Measurements from ENCODE around the gene IL31.
"Not testable (repeated sequence)": the region's sequence is repeated elsewhere in the genome, so short reads cannot be mapped to it uniquely, and the experiment has no call there.

The IL31 gene

DNA sequence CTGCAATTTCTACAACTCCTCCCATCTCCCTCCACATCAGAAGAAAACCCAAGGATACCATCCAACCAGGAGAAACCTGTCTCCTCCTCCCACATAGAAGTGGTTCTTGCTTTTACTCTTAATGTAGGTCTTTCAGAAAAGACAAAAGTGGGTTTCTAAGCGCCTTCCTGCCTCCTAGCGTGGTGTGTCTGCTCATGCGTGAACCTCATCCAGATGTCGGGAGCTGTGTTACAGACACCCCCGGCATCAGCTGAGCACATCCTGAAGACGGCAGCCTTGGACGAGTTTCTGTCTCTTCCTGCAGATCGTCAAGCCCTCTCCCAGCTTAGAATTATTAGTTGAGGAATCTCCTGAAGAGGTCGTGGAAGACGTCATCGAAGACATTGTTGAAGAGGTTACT is 18.4 kb upstream of the IL31 start:
- no peak for DNase-seq (ENCODE audit: low read depth)

DNA sequence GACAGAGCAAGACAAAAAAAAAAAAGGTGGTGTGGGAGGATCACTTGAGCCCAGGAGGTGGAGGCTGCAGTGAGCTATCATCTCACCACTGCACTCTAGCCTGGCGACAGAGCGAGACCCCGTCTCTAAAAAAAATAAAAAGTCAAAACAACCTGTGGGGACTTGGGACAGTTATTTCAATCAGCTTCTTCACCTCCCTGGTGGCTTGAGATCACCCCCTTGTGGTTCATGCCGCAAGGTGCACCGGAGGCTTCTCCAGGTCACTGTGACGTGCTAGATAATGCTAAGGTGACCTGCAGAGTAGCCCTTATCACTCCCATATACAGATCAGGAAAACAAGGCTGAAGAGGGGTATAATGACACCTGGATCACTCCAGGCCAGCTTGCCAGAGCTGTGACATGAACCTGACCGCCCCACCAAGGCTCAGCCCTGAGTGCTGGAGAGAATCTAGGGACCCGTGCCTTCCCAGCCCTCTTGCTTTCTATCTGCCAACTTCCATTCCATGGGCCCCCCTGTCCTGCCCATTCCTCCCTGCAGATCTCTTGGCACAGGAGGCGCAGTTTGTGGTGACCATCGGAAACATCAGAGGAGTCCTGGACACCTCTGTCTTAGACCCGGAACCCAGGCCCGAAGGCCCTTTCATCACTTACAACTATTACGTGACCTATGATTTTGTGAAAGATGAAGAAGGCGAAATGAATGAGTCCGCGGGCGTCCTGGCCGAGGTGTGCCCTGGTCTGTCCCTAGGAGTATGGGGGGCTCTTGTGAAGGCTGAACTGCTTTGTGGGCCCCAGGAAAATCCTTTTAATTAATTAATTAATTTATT is 17.0 kb upstream of the IL31 start:
- no peak for DNase-seq (ENCODE audit: low read depth)

DNA sequence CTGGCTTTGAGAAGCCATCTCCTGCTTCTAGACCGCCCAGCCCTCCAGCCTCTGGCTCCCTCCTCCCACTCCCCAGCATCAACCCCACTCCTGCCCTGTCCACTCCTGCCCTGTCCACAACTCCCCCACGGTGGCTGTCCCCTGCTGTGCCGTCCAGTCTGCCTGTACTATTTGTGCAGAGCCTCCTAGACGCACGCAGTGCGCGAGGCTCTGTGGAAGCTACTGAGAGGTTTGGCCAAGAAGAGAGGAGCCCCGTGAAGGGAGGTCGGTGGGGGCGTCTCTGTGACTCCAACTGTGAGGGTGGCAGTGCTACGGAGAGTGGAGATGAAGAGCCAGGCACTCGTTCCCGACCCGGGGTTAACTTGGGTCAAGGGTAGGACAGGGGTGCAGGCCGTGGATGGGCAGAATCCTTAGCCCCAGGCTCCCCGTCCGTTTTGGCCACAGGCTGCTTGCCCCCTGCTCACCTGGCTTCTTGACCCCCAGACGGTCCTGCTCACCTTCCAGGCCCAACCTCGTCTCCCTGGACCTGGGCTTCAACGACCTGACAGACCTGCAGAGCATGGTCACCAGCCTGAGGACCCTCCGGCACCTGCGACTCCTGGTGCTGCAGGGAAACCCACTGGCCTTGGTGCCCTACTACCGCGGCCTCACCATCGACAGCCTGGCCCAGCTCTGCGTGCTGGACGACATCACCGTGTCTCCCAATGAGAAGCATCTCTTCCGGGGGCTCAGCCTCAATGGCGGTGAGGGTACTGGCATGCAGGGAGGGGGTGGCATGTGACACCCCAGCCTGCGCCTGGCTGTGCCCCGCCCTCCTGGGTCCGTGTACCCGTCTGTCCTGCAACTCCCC is 15.8 kb upstream of the IL31 start:
- no peak for DNase-seq (ENCODE audit: low read depth)

DNA sequence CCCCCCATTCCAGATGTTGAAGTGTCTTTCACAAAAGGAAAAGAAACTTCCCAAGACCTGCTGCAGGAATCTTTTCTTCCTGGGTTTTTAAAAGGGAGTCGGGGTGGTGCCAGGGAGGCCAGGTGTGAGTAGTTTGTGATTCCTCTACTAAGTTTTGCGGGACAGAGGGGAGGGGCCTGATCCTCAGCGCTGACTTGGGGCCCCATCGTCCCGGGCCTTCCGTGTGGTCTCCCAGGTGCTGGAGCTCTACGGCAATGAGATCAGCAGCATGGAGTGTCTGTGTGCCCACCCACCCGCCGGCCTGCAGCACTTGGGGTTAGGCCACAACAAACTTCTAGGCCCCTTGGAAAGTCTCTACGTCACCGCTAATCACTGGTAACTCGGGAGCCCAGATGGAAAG is 13.4 kb upstream of the IL31 start:
- DNase-seq (ENCODE audit: low read depth), result no peak

DNA sequence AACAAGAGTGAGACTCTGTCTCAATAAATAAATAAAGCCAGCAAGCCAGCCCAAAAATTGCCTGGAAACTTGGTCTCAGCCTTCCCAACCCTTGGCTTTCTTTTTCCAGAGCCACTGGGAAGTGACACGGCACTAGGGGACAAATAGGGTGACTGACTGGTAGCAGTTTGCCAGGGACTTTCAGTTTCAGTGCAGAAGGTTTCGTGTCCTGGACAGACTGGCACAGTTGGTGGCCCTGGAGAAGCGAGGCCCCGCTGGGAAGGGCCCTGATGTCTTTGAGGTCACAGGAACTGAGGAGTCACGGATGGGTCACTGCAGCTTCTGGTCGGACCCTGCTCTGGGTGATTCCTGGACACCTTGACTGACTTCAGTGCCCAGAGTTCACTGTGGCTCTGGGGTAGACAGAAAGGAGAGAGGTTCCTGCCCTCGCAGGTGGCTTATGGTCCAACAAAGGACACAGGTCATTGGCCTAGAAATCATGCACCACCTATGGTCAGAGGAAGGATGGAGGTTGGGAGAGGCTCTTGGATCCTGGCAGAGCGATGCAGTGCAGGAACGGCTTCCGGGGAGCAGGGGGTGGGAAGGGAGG is 11.6 kb upstream of the IL31 start:
- no peak for DNase-seq (ENCODE audit: low read depth)

DNA sequence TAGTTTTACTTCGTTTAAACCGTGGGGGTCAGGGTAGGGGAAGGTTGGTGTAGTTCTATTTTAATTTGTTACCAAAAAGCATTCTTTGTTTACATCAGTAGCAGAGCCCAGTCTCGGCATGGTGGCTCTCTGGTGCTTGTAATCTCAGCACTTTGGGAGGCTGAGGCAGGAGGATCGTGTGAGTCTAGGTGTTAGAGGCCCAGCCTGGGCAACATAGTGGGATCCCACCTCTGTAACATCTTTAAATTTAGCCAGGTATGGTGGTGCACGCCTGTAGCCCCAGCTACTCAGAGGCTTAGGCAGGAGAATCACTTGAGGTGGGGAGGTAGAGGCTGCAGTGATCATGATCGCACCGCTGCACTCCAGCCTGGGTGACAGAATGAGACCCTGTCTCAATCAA is 11.1 kb upstream of the IL31 start:
- DNase-seq (ENCODE audit: low read depth), result no peak

DNA sequence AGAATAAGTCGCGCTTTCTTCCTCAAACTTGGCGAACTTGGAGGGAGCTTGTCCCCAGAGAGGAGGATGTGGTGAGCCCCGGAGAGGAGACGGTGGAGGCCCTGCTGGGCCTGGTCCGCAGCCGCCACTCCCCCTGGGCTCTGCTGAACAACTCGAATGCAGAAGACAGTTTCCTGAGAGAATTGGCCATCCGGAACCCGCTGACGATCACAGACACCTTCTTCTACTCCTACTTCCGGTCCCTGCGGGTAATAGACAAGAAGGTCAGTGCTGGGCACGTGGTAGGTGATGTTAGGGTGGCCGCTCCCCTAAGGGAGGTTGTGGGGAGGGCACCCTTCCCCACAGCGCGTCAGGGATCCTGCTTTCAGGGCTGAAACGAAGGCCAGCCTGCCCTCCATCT is 10.5 kb upstream of the IL31 start:
- no peak for DNase-seq (ENCODE audit: low read depth)

DNA sequence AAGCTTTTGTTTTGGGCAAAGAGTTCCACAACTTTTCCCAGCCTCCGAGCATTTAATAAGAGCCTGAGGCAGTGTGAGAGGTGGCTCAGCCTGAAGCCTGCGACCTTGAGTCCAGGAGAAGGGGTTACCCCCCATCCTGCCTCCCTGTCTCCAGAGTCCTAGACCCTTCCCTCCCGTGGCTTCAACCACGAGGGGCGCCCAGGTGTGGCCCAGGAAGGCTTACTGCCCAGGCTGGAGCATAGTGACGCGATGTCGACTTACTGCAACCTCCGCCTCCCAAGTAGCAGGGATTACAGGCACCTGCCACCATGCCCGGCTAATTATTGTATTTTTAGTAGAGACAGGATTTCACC is 9.5 kb upstream of the IL31 start:
- DNase-seq (ENCODE audit: low read depth), result no peak

DNA sequence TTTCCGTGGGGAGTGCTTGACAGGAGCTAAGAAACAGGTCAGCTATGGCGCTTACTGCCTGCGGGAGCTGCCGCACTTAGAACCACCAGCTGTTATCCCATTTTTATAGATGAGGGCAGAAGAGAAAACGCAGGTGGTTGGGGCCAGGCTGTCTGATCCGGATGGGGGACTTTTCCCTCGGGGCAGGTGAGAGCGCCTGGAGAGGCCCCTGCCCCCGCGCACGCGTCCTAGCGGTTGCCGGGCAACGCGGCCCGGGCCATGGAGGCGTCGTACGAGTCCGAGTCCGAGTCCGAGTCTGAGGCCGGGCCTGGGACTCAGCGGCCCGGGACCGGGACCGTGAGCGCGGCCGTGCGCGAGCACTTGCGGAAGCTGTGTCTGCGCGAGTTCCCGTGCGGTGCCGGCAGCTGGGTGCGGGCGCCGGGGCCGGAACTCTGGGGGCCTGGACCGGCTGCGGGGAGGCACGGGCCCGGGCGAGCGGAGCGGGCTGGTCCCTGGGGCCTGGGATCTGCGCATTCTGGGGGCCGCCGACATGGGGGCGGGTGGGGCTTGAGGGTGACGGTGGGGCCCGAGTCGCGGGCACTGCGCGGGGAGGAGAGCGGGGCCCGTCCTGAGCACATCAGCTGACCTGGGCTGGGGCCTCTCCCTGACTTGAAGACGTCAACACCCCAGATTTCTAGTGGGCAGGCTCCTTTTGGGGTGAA is 9.0 kb upstream of the IL31 start, which contains the start of gene LRRC43:
Gene LRRC43, plus strand, starts transcription at position 237 of the 701 bp plus-strand sequence. Its CDS starts 22 bp downstream, at position 259.
- DNase-seq (ENCODE audit: low read depth), result no peak

DNA sequence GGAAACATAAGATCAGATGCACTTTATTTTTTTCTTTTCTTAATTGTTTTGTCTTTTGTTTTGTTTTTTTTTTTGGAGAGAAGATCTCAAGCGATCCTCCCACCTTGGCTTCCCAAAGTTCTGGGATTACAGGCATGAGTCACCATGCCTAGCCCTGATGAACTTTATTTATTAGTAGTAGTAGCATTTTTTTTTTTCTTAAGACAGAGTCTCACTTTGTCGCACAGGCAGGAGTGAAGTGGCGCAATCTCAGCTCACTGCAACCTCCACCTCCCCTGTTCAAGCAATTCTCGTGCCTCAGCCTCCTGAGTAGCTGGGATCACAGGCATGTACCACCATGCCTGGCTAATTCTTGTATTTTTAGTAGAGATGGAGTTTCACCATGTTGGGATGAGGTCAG is 2.5 kb upstream of the IL31 start:
- not testable (repeated sequence) for DNase-seq (ENCODE audit: low read depth)

DNA sequence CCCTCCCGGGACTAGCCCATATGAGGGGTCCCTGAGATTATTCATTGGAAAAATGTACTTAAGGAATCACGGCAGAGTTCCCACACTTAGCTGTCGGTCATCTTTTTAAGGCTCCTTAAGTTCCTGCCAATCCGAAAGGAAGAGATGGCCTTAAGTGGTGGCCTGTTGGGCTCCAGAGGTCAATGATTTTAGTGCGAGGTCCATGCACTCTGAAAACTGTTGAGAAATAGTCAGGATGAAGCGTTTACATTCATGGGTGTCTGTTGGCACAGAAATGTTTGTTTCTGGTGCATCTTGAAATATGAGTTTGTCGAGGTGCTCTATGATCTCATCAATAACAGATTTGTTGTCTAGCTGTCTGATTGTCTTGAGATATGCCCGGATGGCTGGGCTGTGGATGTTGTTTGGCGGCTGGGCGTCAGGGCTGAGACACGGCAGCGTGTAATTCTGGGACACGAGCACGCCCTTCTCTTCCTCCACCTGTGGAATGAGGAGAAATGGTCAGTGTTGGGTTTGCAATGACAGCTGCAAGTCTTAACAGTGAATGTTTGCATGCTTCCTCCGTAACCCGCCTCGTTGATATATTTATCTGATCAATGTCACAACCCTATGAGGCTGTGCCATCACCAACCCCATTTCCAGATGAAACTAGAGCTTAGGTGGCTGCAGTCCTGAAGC is 1.6 kb downstream of the IL31 start:
- DNase-seq (ENCODE audit: low read depth), result no peak

DNA sequence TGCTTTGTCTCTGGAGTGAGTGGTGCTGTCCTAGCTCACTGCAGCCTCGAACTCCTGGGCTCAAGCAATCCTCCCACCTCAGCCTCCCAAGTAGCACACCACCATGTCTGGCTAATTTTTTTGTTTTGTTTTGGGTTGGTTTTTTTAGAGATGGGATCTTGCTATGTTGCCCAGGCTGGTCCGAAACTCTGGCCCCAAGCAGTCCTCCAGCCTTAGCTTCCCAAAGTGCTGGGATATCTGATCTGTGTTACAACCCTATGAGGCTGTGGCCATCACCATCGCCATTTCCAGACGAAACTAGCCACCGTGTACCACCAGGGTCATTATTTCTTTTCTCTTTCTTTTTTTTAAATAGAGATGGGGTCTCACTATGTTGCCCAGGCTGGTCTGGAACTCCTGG is 2.6 kb downstream of the IL31 start:
- DNase-seq (ENCODE audit: low read depth), result no peak

DNA sequence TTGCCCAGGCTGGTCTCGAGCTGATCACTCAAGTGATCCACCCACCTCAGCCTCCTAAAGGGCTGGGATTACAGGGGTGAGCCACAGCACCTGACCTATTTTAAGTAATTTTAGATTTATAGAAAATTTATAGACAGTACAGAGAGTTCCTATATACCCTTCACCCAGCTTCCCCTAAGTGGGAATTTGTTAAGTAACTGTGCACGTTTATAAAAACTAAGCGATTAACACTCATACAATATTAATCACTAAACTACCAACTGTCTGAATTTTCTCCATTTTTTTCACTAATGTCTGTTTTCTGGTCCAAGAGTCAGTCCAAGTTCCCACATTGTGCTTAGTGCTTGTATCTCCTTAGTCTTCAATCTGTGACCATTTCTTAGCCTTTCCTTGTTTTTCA is 5.5 kb downstream of the IL31 start:
- DNase-seq (ENCODE audit: low read depth), result no peak

DNA sequence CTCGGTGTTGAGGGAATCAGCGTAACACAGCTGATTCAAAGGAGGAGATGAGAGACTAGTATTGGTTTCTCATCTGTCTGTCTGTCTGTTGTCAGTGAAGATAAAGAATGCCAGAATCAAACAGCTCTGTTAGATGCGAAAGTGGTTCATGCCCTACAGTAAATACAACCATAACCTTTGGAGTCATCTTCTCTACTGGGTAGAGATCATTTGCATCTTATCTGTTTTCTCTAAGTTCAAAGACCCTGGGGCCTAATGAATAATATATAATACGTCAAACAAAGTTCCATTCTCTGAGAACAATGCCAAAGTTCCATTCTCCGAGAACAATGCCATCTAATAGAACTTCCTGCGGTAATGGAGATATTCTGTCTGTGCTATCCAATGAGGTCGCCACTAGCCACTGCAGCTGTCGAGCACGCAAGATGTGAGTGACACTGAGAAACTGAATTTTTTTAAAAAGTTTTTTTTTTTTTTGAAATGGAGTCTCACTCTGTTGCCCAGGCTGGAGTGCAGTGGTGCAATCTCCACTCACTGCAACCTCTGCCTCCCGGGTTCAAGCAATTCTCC is 6.6 kb downstream of the IL31 start:
- no peak for DNase-seq (ENCODE audit: low read depth)

DNA sequence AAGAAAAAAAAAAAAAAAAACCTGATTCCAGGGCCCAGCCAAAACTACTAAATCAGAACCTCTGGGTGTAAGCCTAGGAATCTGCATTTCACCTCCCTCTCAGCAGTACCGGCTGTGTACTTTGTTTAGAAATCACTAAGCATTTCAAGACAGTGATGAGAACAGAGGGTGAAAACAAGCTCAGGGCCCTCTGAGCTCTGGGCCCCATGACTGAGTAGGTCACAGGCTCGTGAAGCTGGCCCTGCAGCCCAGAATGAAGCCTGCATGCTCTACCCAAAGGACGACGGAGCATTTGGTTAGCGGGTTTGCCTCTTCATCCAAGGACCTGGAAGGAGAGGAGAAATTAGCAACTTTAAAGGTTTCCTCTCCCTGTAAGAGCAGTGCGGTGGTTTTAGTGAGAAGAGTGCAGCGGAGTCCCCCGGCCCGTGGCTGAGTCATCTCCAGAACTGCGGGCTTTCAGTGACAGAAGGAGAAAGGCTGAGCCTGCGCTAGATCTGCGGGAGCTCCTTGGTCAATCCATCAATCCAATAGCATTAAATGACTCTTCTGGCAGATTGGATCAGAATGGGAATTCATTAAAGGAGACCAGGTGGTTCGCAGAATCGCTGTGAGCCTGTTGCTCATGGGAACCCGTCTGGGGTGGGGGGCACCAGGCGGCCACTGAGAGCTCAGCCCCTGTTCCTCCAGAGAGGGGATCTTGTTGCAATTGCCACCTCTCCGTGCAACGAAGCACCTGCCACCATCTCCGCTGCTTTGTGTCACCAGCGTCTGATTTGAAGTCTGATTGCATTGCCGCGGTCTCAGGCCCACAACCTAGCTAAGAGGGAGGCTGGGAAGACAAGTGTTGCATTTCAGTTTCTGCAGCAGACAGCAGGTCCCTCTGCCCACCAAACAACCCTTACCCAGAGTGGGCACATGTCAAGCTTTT is 7.3 kb downstream of the IL31 start:
- DNase-seq (ENCODE audit: low read depth), result no peak

DNA sequence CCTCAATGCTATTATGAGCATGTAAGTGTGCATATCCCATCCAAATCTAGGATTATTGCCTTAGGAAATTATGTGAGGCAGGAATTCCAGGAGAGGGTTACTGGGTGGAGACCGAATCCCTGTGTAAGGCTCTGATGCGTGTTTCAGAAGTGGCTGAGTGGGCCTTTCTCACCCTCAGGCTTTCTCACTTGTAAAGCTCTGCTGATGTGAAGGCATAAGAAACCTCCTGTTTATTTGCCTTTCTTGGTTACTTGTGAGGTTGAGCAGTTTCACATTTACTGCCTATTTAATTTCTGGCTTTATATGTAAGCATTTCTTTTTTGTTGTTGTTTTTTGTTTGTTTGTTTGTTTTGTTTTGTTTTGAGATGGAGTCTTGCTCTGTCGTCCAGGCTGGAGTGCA is 11.0 kb downstream of the IL31 start:
- DNase-seq (ENCODE audit: low read depth), result no peak

DNA sequence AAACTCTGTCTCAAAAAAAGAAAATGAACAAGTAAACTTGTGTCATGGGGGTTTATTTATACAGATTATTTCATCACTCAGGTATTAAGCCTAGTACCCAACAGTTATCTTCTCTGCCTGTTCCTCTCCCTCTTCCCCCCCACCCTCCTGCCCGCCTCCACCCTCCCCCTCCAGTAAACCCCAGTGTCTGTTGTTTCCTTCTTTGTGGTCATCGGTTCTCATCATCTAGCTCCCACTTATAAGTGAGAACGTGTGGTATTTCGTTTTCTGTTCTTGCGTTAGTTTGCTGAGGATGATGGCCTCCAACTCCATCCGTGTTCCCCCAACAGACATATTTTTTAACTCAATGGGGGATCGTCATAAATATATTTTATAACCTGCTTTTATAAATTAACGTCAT is 12.3 kb downstream of the IL31 start:
- no peak for DNase-seq (ENCODE audit: low read depth)

DNA sequence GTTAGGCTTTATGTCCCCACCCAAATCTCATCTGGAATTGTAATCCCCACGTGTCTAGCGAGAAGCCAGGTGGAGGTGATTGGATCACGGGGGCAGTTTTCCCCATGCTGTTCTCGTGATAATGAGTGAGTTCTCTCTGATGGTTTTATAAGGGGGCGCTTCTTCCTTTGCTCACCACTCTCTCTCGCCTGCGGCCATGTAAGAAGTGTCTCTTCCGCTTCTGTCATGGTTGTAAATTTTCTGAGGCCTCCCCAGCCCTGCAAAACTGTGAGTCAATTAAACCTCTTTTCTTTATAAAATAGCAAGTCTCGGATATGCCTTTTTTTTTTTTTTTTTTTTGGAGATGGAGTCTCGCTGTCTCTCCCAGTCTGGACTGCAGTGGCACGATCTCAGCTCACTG is 13.3 kb downstream of the IL31 start:
- no peak for DNase-seq (ENCODE audit: low read depth)

DNA sequence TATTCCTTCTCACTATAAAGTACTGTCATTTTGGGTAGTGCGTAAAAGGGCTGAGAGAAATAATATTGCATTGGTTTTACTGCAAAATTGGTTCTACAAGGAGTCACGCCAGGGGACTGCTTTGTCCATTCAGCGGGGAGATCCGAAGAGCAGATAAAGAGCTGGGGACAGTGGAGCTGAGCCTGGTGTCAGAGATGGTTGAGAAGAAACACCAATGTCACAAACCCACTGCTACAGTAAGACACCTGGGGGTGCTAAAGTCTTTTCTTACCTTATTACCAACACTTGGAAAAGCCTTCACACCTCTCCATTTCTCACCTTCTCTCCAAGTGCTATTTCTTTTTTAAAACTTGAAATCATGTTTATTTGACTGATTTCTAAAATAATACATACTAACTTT is 14.1 kb downstream of the IL31 start:
- DNase-seq (ENCODE audit: low read depth), result no peak

DNA sequence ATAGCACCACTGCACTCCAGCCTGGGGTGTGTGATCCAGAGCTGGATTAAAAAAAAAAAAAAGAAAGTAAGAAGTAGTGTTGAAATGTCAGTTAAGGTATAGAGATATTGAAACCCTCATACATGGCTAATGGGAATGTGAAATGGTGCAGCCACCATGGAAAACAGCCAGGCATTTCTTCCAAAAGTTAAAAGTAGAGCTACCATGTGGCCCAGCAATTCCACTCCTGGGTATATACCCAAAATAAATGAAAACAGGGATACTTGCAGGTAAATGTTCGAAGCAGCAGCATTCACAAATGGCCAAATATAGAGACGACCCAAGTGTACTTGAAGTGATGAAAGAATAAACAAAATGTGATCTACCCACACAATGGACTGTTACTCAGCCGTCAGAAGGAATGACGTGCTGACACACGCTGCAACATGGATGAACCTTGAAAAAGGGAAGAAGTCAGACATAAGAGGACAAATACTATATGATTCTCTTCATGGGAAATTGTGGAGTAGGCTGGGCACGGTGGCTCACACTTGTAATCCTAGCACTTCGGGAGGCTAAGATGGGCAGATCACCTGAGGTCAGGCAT is 15.2 kb downstream of the IL31 start:
- DNase-seq (ENCODE audit: low read depth), result no peak
